Neuron (in vitro differentiated cells): ENCODE data around the gene CCT8L2.
"Not testable (repeated sequence)": the region's sequence is repeated elsewhere in the genome, so short reads cannot be mapped to it uniquely, and the experiment has no call there.

Experiments
- H2AFZ ChIP-seq: one replicate; pipeline ENCODE4 v1.6.1; 2013; ENCODE audit warnings: low read depth, mild to moderate bottlenecking, inconsistent platforms, low read length, moderate library complexity
- H3K27me3 ChIP-seq: one replicate; pipeline ENCODE4 v1.6.1; 2013; ENCODE audit warnings: low read length; ENCODE audit not compliant: insufficient read depth
- H3K36me3 ChIP-seq: one replicate; pipeline ENCODE4 v1.6.1; 2013; ENCODE audit warnings: low read length; ENCODE audit not compliant: insufficient read depth
- H3K4me1 ChIP-seq: one replicate; pipeline ENCODE4 v1.6.1; 2013; ENCODE audit warnings: low read length; ENCODE audit not compliant: insufficient read depth
- H3K4me3 ChIP-seq: 2 replicates; pipeline ENCODE4 v1.5.1; 2013; ENCODE audit warnings: mild to moderate bottlenecking, low read length, moderate library complexity
- H3K9me3 ChIP-seq: one replicate; pipeline ENCODE4 v1.6.1; 2013; ENCODE audit warnings: low read length

Gene CCT8L2

DNA sequence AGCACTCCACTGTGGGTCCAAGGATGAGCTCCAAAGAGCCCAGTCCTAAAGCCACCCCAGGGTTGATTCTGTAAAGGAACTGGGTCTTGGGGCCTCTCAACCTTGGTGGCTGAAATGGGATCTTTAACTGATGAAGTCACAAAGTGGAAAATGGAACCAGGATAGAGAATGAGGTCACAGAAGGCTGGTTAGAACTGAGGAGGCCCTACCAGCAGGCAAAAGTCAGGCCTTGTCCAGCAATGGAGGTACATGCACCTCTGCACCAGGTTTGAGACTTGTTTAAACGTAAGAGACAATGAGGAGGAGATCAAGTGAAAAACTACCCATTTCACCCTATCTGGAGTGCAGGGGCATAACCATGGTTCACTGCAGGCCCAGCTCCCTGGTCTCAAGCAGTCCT, at the start of gene CCT8L2:
Gene CCT8L2 (minus strand): TSS at position 101 of the 400 bp plus-strand sequence. CDS start 260 bp downstream, outside the sequence.
- not testable (repeated sequence) for H3K4me3 ChIP-seq, H3K27me3 ChIP-seq, H2AFZ ChIP-seq, H3K4me1 ChIP-seq, H3K9me3 ChIP-seq, H3K36me3 ChIP-seq

- not testable (repeated sequence) for H2AFZ ChIP-seq, H3K27me3 ChIP-seq, H3K4me1 ChIP-seq, H3K36me3 ChIP-seq, H3K9me3 ChIP-seq, H3K4me3 ChIP-seq
Observed at GRCh38 chr22:16635442-16635841, 42.8 kb upstream of the CCT8L2 start.

- not testable (repeated sequence) for H3K4me1 ChIP-seq, H2AFZ ChIP-seq, H3K36me3 ChIP-seq, H3K4me3 ChIP-seq, H3K27me3 ChIP-seq, H3K9me3 ChIP-seq
Observed at GRCh38 chr22:16634092-16634491, 41.5 kb upstream of the CCT8L2 start.

GRCh38 chr22:16628476-16628875, 35.9 kb upstream of the CCT8L2 start:
- not testable (repeated sequence) for H3K36me3 ChIP-seq, H3K9me3 ChIP-seq, H3K4me3 ChIP-seq, H2AFZ ChIP-seq, H3K4me1 ChIP-seq, H3K27me3 ChIP-seq

GRCh38 chr22:16625018-16625417, 32.4 kb upstream of the CCT8L2 start:
- H3K4me1 ChIP-seq, H3K4me3 ChIP-seq, H3K9me3 ChIP-seq, H2AFZ ChIP-seq, H3K36me3 ChIP-seq, H3K27me3 ChIP-seq: not testable (repeated sequence)

DNA sequence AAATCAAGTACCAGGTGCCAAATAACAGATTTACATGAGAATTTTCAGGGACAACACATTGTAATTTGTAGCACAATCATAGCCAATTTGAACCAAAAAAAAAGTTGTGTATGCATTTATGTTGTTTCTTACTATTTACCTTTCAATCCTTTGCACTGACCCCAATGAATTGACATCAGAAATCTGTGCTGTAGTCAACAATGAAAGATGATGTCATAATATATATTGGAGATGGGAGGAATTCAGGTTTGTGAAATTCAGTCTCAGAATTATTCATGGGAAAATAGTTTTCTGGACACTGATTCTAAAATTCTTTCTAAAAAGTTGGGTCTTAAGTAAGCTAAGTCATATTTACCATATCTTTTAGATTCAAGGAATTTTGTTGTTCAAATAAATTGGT, 31.0 kb upstream of the CCT8L2 start:
- not testable (repeated sequence) for H3K9me3 ChIP-seq, H3K4me1 ChIP-seq, H3K27me3 ChIP-seq, H3K4me3 ChIP-seq, H3K36me3 ChIP-seq, H2AFZ ChIP-seq

DNA sequence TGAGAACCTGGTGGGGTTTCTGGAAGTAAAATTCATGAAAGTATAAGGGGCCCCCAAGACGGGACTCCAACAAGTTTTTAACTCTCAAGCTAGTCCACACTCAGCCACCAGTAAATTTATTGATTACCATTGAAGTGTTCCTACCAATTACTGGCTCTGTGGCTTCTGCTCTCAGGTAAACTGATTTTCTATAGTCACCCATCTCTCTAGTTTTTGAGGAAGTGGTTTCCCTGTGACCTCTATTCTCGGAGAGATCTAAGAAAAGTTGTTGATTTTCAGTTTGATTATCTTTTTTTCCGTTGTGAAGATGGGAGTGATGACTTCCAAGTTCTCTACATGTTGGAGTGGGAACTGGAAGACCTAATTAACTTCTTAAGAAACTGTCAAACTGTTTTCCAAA, 24.9 kb upstream of the CCT8L2 start:
- H3K36me3 ChIP-seq, H3K9me3 ChIP-seq, H2AFZ ChIP-seq, H3K27me3 ChIP-seq, H3K4me1 ChIP-seq, H3K4me3 ChIP-seq: not testable (repeated sequence)

DNA sequence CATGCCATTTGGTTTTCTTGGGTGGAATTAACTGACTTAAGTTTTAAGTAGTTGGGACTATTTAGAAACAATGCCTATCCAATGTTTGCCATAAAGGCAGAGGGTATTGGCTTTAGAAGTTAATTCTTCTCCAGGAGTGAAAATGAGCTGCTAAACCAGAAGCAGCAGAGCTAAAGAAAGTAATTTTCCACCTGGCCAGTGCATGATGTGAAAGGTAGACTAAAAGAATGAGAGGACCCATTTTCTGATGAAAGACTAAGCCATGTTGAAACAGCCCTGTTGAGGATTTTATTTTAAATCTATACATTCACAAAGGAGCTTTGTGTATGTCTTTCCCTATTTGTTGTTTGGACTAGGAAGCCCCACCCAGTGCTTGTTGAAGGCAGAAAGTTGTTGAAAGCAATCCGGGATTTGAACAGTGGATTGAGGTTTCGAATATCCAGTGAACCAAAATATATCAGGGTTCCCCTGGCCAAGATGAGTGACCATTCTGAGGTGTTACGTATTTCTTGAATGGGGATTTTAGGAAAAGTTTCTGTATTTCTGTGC, 23.9 kb upstream of the CCT8L2 start:
- not testable (repeated sequence) for H3K36me3 ChIP-seq, H3K27me3 ChIP-seq, H3K4me3 ChIP-seq, H2AFZ ChIP-seq, H3K4me1 ChIP-seq, H3K9me3 ChIP-seq

GRCh38 chr22:16615606-16616245, 23.1 kb upstream of the CCT8L2 start:
- not testable (repeated sequence) for H2AFZ ChIP-seq, H3K4me3 ChIP-seq, H3K9me3 ChIP-seq, H3K4me1 ChIP-seq, H3K36me3 ChIP-seq, H3K27me3 ChIP-seq

DNA sequence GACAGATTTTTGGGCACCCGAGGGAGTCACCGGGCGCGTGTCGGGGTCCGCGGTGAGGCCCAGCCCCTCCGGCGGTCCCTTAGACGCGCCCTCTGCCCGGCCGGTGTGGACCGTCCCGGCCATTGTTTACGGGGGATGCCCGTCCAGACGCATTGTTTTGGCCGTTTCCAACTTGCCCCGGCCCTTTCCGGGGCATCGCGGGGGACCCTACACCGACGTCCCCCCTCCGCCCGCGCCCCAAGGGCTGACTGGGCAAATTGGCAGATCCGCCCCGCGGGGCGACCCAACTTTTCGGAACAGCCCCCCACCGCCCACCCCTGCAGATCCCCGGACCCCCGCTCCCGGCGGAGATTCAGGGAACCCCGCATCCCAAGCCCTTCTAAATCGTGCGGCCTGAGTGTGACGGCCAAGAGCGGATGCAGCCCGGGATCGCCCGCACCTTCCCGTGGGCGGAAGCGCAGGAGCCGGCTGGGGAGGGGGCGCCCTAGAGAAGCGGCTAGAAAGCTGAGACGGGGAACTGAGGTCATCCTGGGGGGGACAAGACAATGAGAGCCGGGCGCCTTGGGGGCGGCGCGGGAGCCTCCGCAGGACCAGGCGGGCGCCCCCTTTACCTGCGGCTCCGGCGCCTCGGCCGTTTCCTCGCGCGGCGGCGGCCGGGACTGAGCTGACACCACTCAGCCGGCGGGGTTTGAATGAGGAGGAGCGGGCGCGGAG, 17.1 kb upstream of the CCT8L2 start:
- Histone ChIP-seq H3K4me3 (no peak overlapping the region), H3K4me1 (no peaks in the 10 kb centered on the region), H2AFZ (no peak overlapping the region), H3K36me3 (no peaks in the 10 kb centered on the region), H3K27me3 (no peaks in the 10 kb centered on the region), H3K9me3 (no peaks in the 10 kb centered on the region)

GRCh38 chr22:16608931-16609330, 16.3 kb upstream of the CCT8L2 start:
- H3K36me3 ChIP-seq, result no peaks in the 10 kb centered on the region
- no peaks in the 10 kb centered on the region for H3K4me1 ChIP-seq
- H2AFZ ChIP-seq, result no peak overlapping the region
- no peaks in the 10 kb centered on the region for H3K9me3 ChIP-seq
- no peaks in the 10 kb centered on the region for H3K27me3 ChIP-seq
- H3K4me3 ChIP-seq, result no peak overlapping the region

DNA sequence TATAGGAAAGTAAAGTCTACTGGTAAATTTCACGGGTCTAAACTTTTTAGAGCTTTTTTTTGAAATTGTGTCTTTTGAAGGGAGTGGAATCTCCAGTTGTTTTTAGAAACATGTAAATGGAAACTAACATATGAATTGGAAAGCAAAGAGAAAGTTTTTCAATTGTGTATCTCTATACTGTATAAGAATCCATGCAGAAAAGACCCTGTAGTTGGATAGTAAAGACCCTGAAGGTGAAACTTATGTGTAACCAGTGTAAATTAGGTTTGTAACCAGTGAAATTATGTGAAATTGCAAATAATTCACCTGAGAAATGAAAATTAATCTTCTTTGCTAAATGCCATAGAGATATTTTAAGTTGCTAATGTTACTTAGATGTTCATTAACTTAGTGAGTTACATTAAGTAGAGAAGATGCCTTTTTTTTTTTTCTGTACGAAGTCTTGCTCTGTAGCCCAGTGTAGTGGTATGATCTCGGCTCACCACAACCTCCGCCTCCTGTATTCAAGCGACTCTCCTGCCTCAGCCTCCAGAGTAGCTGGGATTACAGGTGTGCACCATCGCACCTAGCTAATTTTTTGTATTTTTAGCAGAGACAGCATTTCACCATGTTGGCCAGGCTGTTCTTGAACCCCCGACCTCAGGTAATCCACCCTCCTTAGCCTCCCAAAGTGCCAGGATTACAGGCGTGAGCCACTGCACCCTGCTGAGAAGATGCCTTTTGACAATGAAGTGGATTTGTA, 11.8 kb upstream of the CCT8L2 start:
- not testable (repeated sequence) for H3K27me3 ChIP-seq, H3K4me3 ChIP-seq, H3K4me1 ChIP-seq, H2AFZ ChIP-seq, H3K36me3 ChIP-seq, H3K9me3 ChIP-seq

DNA sequence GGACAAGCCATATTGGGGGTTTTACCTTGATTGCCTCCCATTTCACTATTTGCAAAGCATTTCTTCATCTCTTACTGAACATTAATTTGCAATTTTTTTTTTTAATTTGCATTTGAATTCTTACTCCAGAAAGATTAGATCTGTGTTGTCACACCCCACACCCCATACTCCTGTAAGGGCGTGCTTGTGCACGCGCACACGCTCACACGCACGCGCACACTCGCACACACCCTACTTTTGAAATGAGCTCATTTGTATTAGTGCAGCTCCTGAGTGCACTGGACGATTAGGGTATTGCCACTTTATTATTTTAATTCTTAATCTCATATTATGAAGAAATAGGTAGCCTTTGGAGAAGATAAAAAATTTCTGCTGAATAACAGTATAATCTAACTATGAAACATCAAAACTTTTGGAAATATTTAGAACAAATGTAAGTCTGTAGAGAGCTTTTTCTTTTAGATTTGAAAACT, 11.2 kb upstream of the CCT8L2 start:
- H3K4me3 ChIP-seq, H3K36me3 ChIP-seq, H3K27me3 ChIP-seq, H3K4me1 ChIP-seq, H2AFZ ChIP-seq, H3K9me3 ChIP-seq: not testable (repeated sequence)
